Measurements from ENCODE around the gene NXPH4.

NXPH4 gene

GRCh38 chr12:57216014-57216911 lies at the start of gene NXPH4:
NXPH4 (plus strand) TSS chr12:57216794; CDS start chr12:57216970, 176 bp downstream.
- DNase-seq, result no peak

- no peak for DNase-seq
Observed at GRCh38 chr12:57166971-57167371, 49.6 kb upstream of the NXPH4 start.

- DNase-seq, result no peak
Observed at GRCh38 chr12:57168058-57168457, 48.5 kb upstream of the NXPH4 start.

GRCh38 chr12:57169046-57169795 lies 47.4 kb upstream of the NXPH4 start:
- DNase-seq, result no peak

GRCh38 chr12:57169969-57170368 lies 46.6 kb upstream of the NXPH4 start:
- no peak for DNase-seq

GRCh38 chr12:57170408-57170807 lies 46.2 kb upstream of the NXPH4 start:
- DNase-seq, result no peak

GRCh38 chr12:57170927-57171326 lies 45.7 kb upstream of the NXPH4 start:
- DNase-seq, result no peak

- DNase-seq, result no peak
Observed at GRCh38 chr12:57171668-57172067, 44.9 kb upstream of the NXPH4 start.

- DNase-seq, result no peak
Observed at GRCh38 chr12:57173089-57173488, 43.5 kb upstream of the NXPH4 start.

GRCh38 chr12:57173683-57174082 lies 42.9 kb upstream of the NXPH4 start:
- no peak for DNase-seq

- DNase-seq, result peak; percentile 71
Observed at GRCh38 chr12:57175428-57176138, 41.0 kb upstream of the NXPH4 start.

GRCh38 chr12:57176139-57176477 lies 40.5 kb upstream of the NXPH4 start:
- DNase-seq, result no peak

- DNase-seq, result no peak
Observed at GRCh38 chr12:57176846-57177245, 39.7 kb upstream of the NXPH4 start.

- no peak for DNase-seq
Observed at GRCh38 chr12:57177354-57177753, 39.2 kb upstream of the NXPH4 start.

GRCh38 chr12:57178213-57178612 lies 38.4 kb upstream of the NXPH4 start:
- no peak for DNase-seq

- DNase-seq, result no peak
Observed at GRCh38 chr12:57179331-57180086, 37.1 kb upstream of the NXPH4 start.

- DNase-seq, result no peak
Observed at GRCh38 chr12:57180321-57180989, 36.1 kb upstream of the NXPH4 start.

GRCh38 chr12:57181072-57181471 lies 35.5 kb upstream of the NXPH4 start:
- no peak for DNase-seq

GRCh38 chr12:57181561-57182155 lies 34.9 kb upstream of the NXPH4 start:
- DNase-seq, result no peak

- DNase-seq, result peak; percentile 88
Observed at GRCh38 chr12:57182918-57183575, 33.5 kb upstream of the NXPH4 start.
